ENCODE results near the gene LAMB1.
"Not testable (repeated sequence)": the region's sequence is repeated elsewhere in the genome, so short reads cannot be mapped to it uniquely, and the experiment has no call there.

Gene LAMB1

DNA sequence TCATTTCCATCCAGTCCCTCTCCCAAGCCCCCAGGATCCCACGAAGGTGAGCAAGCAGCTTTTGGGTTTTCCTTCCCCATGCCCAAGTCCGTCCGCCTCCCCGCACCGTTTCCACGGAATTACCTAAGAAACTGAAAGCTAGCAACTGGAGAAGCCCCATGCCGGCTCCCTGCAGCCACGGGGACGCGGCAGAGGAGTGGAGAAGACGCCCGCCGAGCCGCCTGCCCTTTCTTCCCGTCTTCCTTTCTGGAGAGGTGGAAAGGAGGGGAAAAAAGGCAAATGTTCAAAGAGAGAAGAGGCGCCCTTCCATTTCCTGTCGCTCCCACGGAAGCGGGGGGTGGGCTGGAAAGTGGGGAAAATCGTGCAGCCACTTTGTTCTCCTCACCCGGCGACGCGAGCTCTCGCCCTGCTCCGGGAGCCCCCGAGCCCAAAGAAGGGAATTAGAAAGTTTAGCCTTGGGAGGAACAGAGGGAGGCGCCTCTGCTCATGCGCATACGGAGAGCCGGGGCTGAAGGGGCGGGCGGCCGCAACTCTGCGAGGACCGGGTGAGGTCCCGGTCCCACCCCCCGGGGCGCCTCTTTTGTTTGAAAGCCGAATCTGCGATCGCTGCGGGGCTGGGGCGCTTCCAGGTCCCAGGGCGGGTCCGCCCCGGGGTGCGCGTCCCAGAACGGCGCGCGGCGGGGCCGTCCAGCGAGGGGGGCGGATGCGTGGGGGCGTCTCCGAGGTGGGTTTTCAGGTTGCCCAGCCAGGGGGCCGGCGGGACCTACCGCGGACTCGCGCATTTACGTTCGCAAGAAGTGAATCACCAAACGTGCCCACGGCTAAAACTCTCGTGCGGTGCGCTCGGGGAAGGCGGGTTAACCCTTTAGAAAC lies at the start of gene LAMB1:
Gene LAMB1, minus strand, starts transcription at position 436 of the 873 bp plus-strand sequence. Its CDS starts 276 bp downstream, at position 160.
- DNase-seq = no peak

DNA sequence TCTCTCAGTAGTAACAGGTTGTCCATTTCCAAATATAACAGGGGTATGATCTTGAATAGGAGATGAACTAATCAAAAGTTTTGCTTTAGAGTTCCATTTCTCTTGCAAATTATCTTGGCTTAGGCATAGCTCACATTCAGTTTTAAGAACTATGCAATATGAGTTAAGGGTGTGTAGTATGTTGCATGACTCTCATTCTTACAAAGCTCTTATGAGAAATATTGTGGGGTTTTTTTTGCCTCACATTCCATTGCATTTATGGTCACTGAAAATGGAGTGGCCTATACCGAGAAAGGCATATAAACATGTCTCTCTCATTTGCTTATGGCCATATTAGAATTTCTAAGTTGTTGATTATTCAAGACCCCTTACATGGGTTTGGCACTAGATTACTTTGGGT lies 48.5 kb upstream of the LAMB1 start:
- no peak for DNase-seq

DNA sequence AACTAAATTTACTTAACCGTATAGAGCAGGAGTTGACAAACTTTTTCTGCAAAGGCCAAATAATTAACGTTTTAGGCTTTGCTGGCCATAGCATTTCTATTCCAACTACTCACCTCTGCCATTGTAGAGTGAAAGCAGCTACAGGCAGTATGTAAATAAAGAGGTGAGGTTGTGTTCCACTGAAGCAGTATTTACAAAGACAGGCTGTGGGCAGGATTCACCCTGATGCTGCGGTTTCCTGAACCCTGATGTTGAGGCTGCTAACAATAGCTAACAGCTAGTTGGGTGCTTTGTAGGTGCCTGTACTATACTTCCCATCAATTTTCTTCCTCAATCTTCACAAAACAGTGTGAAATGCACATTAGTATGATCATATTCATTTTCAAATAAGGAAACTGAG lies 47.0 kb upstream of the LAMB1 start:
- DNase-seq = no peak

DNA sequence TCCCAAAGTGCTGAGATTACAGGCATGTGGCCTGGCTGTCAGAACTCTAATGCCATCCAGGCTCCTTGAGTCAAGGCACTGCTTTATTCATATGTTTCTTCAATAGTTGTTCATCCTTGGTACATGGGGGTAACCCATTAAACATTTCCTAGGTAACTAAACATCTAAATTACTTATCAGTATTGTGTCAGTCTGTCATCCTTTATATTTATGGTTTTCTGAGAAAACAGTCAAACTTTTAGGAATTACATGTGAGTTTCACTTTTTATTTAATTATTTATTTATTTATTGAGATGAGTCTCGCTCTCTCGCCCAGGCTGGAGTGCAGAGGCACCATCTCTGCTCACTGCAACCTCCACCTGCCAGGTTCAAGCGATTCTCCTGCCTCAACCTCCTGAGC lies 45.5 kb upstream of the LAMB1 start:
- DNase-seq = no peak

- no peak for DNase-seq
These were observed 44.1 kb upstream of the LAMB1 start for GRCh38 chr7:108046952-108047506.

DNA sequence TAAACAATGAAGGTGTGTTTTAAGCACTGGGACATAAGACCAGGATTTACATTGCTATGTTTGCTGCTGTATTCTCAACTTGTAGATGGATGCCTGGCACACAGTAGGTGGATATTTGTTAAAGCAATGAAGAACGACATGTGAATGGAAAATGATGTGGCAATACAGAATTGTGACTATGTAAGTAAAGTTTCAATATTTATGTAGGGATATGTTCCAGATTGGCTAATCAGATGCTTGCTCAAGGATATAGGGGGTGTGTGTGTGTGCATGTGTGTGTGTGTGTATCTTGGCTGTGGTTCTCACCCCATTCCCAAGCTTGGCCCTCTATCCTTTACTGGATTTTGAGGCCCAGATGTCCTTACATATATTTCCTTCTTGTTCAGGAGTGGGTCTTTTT lies 42.7 kb upstream of the LAMB1 start:
- DNase-seq = no peak

- no peak for DNase-seq
These were observed 42.2 kb upstream of the LAMB1 start for GRCh38 chr7:108045154-108045553.

DNA sequence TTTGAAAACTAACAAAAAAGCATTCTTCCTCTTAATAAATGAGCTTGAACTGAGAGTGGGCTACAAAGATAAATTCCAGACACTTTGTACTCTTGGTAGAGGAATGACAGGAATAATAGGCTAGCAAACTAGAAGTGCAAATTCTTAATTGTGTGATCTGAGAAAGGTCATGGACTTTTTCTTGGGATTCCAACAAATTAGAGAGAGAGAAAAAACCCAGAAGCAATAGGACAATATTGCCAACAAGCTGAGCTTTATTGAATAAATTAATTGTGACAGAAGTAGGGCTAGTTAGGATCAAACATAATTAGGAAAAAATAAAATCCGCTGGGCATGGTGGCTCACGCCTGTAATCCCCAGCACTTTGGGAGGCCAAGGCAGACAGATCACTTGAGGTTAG lies 41.4 kb upstream of the LAMB1 start:
- no peak for DNase-seq

- no peak for DNase-seq
These were observed 36.0 kb upstream of the LAMB1 start for GRCh38 chr7:108038986-108039385.

- DNase-seq = no peak
These were observed 34.8 kb upstream of the LAMB1 start for GRCh38 chr7:108037741-108038140.

DNA sequence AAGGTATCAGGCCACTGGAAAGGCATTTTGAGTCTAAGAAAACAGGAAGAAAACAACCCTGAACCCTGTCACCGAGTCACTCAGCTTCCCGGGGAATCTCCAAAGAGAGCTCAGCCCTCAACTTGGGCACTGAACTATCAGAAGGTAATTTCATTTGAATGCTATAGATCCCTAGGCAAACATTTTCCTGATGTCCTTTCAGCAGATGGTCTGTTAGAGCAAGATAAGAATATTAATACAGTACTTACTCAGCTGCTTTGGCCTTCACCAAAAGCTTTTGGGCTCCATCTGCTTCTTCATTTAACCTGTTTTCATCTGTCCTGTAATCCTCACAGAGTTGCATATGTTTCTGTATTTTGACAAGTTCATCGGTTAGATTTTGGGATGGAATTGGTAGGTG lies 34.2 kb upstream of the LAMB1 start:
- no peak for DNase-seq

GRCh38 chr7:108034586-108034985 lies 31.6 kb upstream of the LAMB1 start:
- no peak for DNase-seq

GRCh38 chr7:108033776-108034497 lies 31.0 kb upstream of the LAMB1 start:
- DNase-seq = no peak

GRCh38 chr7:108033309-108033708 lies 30.3 kb upstream of the LAMB1 start:
- DNase-seq = not testable (repeated sequence)

DNA sequence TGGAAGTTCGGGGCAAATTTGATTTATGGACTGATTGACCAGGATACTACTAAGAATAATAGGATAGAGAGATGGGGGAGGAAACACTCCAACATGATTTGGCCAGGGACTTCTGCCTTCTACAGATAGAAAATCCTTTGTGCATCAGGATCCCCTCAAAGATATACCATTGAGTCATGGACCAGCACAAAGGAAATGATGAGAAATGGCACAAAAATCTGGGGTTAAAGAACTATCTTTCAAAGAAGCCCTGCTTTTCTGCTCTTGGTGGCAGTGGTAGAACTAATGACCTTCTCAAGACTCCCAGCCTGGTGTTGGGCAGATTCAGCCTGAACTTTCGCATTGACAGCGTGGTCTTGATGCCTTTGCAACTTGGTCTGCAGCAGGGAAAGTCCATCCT lies 27.6 kb upstream of the LAMB1 start:
- no peak for DNase-seq

DNA sequence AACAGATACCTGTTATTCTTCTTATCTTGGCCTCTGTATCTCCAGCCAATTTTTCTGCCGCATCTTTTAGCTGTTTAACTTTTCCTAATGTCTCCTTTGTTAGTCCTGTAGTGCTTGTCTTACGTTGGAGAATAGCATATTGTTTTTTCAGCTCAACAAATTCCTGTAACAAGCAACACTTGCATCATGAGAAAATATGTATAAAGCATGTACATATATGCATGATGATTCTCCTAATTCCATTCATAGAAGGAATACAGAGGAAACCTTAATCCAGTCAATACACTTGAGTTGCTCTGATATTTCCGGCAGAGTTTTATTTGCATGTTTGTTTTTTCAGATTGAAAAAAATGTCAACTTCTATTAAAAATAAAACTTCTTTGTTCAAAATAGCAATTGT lies 26.1 kb upstream of the LAMB1 start:
- no peak for DNase-seq

DNA sequence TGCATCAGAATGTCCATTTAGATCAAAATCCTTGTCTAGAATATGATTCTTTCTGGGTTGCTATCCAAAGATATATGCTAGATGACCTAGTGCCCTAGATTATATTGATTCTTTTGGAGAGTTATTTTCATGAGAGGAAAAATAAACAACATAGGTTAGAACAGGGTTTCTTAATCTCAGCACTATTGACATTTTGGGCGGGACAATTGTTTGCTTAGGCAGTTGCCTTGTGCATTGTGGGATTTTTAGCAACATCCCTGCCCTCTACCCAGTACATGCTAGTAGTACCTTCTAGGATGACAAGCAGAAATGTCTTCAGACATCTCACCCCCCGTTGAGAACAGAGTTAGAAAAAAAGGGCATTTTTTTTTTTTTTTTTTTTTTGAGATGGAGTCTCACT lies 25.1 kb upstream of the LAMB1 start:
- DNase-seq = no peak

DNA sequence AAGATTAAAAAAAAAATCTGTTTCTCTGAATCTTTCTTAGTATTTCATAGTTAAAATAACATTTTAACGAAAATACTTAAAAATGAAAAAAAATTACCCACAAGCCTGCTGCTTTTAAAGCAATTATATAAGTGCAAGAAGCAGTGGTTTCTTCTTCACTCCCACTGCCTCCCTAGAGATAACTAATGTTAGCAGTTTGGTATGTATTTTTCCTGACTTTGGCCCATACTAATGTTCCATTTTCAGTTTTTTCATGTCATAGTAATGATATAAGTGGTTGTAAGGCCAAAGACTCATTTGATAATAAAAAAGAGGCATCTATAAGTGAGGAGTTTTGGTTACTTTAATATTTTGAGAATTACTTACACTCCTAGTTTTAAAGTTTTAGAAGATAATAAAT lies 24.3 kb upstream of the LAMB1 start:
- DNase-seq = no peak

- no peak for DNase-seq
These were observed 23.7 kb upstream of the LAMB1 start for GRCh38 chr7:108026647-108027046.

GRCh38 chr7:108026116-108026515 lies 23.2 kb upstream of the LAMB1 start:
- no peak for DNase-seq

GRCh38 chr7:108024538-108024937 lies 21.6 kb upstream of the LAMB1 start:
- no peak for DNase-seq

DNA sequence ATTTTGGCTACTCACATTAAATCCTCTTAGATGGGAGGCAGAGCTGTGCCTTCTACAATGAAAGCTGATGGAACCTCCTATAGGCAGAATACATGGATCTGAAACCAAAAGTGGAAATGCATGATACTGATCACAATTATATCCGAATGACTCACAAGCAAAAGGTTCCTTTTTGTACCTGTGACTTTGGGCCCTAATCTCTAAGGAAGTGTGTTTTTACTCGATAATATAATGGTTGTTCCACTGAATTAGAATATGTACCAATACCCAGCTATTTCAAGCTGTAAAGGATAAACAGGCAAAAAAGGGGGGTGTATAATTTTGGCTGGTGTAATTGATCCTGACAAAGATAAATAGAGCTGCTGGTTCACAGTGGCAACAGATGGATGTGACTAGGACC lies 17.6 kb upstream of the LAMB1 start:
- no peak for DNase-seq

DNA sequence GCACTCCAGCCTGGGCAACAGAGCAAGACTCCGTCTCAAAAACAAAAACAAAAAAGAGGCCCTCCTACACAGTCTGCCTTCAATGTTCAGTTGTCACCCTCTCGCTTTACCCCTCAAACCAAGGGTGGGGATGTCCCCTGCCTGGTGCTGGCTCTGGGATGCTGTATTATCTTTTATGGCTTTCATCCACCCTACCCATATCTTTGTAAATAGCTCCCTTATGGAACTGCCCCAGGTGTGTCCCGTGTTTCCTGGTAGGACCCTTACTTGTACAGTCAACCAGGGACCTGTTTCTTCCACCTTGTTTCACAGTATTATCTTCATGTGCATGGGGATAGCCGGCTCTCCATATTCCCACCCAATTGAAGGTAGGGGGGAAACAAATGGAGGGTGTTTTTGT lies 15.7 kb upstream of the LAMB1 start:
- no peak for DNase-seq

DNA sequence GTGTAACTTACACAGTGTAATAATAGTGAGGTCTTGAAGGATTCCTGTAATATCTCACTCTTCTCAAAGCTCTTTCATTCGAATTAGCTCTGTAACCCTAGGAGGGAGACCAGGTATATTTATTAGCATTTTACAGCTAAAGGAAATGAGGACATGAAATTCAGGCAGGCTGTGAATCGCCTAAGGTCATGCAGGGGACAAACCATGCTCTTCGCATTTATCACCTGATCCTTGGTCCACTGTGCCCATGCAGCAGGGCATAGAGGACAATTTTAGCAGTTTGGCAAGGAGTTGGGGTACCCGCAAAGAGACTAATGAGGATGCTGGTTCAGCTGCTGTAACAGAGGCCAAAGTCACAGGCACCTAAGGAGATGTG lies 14.8 kb upstream of the LAMB1 start:
- no peak for DNase-seq

All from CD4-positive, alpha-beta T cell treated with Interleukin-4 for 4 hours (primary cell).